SIG-M5 treated with dmso at 0.1 percent for 504 hours (cell line): ENCODE data around the gene PELI2.

ENCODE experiments used
- DNase-seq: peaks from one replicate; lab custom pipeline; 2025; ENCODE audit not compliant: unreplicated experiment; lab: John Stamatoyannopoulos, UW

Gene PELI2, protein sequence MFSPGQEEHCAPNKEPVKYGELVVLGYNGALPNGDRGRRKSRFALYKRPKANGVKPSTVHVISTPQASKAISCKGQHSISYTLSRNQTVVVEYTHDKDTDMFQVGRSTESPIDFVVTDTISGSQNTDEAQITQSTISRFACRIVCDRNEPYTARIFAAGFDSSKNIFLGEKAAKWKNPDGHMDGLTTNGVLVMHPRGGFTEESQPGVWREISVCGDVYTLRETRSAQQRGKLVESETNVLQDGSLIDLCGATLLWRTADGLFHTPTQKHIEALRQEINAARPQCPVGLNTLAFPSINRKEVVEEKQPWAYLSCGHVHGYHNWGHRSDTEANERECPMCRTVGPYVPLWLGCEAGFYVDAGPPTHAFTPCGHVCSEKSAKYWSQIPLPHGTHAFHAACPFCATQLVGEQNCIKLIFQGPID

DNA sequence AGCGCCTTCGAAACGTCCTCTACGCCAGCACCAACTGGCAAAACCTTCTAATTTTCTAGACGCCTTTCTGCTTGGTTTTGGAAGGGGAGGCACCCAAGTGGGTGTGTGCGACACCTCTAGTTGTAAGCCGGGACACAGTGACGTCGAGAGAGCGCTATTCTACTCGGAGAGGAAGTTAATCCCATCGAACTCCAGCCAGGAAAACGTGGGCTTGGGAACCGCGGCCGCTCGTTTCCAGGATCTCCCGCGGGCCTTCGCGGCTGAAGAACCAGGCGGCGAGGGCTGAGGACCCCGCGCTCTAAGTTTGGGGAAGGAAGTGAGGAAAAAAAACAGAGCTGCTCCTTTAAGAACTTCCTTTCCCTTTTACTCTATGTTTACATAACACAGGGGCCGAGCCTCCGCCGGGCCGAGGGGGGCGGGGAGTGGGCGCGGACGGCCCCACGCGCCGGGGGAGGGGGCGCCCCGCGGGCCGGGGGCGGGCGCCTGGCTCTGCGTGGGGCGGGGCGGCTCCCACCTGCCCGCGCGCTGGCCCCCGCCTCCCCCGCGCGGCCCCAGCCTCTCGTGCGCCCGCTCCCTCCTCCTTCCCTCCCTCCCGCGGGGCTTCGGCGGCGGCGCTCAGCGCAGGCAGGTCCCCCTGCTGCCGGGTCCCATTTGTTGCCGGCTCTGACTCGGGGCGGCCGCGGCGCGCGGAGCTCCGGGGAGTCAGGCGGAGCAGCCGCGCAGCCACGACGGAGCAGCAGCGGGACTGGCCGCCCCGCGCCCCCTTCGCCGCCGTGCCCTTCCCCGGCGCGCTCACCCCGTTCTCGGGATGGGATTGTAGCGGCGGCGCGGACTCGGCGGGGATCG is at the start of gene PELI2:
PELI2 (plus strand) TSS at position 647 of the 846 bp plus-strand sequence. CDS start 250 bp downstream, outside the sequence.
- DNase-seq, result peak; percentile 87

DNA sequence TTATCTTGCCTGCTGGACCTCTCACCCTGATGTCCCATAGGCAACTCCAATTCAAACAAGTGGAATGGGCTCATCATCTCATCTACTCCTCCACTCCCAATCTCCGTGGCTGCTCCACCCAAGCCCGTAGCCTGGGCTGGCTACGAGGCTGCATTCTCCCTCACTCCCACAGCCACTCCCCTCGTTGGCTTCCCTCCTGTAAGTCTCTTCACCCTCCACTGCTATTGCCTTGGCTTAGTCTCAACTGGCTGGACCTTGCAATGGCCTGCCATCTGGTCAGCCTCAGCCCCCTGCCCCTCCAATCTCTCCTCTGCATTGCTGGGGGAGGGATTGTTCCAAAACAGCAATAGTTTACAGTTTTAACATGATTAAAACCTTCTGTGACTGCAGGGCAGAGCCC is 44.4 kb upstream of the PELI2 start:
- DNase-seq, result no peak

DNA sequence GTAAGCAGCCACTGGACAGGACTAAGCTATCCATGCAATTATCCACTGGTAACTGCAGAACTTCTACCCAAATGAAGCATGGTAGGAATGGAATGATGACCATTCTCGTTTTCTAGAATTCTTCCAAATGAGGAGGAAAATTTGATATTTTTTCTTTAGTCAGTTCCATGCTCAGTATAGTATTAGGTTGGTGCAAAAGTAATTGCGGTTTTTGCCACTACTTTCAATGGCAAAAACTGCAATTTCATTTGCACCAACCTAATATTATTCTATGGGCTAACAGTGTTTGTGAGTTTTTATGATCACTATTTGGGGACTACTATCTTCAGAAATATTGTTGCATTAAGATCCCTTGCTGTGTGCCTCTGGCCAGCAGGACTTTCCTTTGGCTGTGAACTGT is 42.9 kb upstream of the PELI2 start:
- no peak for DNase-seq

DNA sequence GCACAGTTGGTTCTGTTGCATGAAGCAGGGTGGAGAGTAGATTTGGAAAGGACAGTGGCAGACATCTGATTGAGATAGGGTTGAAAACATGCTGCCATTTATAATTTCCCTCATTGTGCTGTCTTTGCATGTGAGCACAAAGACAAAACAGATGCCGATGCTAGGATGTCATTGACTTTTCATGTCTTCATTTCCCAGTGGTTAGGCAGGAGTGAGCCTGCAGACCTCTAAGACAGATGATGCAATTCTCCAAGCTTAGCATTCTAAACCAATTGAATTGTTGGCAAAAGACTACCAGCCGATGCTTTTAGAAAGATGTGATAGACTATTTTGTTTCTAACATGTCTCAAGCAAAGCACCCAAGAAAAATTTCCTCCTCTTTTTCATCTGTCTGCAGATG is 37.1 kb upstream of the PELI2 start:
- no peak for DNase-seq

DNA sequence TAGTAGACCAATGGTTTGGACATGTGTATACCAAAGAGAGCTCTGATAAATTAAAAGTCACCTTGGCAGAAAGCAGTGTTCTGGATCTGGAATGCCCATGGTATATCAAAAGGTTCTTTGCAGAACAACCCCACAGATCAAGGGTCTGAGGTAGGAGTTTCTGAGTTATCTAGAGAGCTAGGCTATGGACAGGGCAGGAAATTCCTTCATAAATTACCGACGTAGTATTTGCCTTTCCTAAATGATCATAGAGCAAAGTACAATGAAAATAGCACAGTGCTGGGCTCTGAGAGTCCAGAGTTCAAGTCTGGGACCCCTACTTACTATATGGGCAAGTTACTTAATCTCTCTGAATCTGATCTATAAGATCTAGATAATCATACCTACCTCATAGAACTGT is 35.3 kb upstream of the PELI2 start:
- no peak for DNase-seq

DNA sequence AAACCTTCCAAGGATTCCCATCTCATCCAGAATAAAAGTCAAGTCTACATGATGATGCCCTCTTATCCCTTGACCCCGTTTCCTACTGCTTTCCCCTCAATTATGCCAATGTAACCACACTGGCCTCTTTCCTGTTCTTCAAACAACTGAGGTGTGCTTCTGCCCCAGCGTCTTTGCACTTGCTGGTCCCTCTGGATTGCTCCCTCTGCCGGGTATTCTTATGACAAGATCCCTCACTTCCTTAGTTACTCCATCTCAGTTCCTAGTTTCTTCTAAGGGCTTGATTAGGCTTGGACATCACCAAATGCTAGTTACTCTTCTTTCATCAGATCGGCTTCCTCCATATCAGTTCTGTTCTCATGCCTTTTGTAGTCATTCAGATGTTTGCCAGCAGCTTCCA is 32.7 kb upstream of the PELI2 start:
- no peak for DNase-seq

DNA sequence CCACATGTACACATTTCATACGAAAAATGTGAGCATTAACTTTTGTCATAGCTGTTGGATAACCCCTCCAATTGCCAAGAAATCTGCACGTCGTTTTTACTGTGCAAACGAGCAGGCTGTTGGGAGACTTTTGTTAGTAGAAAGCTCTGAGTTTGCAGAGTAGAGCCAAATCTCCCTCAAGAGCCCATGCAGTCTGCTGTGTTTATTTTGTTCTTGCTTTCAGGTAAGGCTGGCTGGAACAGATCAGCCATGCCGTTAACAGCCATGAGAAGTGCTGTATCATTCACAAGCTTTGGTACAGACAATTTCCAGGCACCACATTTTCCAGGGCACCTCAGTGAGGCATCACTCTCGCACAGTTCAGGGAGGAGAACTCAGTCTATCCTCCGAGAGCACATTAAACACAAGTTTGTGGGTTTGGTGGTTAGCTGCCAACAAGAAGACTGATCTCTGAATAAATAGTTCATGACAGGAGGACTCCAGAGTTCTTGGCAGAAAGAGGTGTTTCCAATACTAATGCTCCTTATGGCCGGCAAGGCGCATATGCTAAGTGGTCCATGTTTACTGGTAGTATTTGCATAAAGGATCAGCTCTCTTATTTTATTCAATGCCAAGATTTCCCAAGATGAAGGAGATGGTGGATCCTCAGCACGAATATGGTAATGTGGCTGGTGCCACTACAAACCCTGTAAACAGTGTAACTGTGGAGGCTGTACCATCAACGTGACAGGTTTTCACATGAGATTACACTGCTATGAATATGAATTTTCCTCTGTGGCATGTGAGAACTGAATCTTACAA is 30.3 kb upstream of the PELI2 start:
- no peak for DNase-seq

DNA sequence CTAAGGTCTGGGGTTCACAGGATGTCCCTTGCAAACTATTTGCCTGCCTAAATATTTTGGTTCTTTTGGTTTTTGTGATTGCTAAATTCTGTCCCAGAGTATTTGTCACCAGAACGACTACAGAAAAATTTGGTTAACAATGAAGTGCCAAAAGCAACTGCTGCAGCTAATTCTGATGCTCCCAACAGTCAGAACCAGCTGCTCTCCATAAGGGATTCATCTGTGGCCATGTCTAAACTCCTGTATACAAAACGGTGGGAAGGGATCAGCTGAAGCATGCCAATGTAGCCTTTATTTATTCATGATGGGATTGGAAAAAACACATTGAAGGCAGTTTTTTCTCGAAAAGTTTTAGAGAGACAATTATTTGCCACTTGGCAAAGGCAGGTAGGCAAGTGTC is 29.3 kb upstream of the PELI2 start:
- no peak for DNase-seq

DNA sequence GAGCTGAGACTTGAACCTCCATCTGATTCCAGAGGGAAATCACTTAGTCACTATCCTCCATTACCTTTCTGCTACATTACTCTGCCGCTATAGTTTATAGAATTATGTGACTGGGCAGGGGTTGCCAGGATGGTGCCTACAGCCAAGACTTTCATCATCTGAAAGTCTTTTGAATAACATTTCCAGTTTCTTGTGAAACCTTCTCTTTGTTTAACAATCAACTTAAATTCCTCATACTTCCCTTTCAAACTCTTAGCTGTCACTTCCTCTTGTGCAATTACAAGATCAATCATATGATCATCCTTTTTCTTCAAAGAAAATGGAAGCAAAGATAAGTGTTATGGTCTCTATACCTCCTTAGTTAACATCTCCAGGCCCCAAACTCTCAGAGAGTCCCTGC is 25.4 kb upstream of the PELI2 start:
- peak; percentile 91 for DNase-seq

DNA sequence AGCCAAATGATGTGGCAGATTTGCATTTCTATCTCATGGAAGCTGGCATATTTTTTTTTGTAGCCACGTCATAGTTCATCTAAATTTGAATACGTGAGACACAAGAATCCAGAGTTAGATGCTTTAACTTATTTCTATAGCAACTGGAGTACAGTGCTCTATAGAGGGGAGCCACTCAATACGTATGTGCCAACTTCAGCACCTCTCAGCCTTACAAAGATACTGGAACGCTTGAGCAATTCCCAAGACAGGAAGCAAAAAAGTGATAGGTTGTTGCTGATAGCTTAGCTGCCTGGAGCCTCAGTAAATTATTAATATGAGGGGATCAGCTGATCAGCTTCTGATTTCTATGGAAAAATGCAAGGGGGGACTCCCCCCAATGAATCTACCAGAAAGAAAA is 24.1 kb upstream of the PELI2 start:
- DNase-seq, result no peak

DNA sequence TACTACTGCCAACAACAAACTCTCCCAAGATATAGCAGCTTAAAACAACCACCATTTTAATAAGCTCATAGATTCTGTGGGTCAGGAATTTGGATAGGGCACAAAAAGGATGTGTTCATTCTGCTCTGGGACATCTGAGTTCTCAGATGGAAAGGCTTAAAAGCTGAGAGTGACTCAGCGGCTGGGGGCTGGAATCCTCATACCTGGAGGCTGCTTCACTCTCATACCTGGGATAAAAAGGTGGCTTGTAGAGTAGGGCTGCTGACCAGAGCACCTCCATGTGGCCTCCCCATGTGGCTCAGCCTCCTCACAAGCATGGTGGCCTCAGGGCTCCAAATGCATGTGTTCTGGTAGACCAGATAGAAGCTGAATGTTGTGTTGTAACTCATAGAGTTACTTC is 20.2 kb upstream of the PELI2 start:
- no peak for DNase-seq

DNA sequence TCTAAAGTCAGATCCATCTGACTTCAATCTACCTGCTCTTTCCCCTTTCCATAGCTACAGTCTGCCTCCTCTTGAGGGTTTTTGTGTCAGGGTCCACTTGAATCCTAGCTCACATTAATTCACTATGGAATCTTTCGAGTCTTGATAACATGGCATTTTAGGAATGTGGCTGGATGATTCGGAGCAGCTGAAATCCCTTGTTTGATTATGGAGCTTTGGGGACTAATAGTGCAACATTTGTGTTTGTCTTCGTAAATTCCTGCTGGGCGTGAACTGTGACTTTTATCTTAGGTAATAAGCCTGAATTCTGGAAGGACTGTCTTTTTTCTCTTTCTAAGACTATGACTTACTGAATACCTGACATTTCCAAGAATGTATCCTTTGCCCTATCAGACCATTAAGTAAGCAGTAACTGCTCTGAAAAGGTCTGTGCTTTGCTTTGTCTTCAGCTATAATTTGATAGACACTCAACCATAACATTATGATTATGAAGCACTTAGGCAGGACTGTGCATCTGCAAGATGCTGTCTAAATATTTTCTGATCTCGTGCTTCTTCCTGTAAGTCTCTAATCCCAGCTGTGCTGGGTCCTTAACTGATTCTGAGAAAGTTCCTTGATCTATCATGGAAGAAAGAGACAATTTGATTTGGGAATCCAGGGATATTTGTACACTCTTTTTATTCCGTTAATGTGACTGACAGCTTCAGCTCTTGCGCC is 19.0 kb upstream of the PELI2 start:
- DNase-seq, result no peak

DNA sequence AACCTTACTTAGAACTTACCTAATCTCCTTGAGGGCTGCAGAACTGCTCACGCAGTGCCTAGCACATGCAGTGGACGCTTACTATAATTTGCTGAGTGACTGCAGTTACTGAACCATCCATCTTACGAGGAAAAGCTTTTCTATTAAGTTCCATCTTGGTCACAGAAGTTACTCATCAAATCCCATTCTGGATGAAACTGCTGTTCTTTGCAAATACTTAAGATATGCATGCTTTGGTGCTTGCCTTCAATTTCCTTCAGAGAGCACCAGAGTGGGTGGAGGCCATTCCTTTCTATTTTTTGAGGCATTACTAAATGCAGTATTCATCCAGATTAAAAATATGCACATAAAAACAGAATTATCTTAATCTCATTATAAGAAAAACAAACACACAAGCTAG is 17.7 kb upstream of the PELI2 start:
- DNase-seq, result no peak

DNA sequence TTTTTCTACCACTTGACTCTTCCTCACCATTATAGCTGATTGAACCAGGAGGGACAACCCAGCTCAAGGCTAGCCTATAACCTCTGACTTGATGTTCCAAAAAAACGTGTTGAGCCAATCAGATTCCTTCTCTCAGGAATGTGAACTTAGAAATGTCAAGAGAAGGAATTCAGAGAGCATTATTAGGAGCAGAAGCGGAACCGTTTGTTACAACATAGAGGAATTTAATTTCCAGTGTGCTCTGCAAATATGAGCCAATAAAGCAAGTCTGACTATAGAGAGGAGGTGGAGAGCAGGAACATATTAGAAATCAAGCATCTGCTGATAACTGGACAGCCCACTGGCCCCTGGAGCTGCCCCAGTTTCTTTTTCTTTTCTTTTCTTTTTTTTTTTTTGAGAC is 15.3 kb upstream of the PELI2 start:
- DNase-seq, result no peak

DNA sequence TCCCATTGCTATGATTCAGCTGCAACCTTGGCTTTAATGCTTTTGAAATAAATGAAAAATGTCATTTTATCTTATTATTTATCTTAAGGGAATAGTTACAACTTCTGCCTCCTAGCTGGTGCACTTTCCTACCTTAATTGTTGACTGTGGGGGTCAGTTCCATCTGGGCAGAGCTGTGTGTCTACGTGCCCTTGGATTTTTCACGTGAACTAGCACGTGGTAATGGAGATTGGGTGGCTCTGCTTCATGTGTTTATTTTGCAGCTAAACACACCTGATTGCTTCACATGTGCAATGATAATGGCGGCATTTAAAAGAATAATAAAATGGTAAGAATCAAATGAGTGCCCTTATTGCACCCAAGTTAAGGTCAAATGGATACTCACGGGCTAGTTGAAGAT is 10.6 kb upstream of the PELI2 start:
- no peak for DNase-seq

DNA sequence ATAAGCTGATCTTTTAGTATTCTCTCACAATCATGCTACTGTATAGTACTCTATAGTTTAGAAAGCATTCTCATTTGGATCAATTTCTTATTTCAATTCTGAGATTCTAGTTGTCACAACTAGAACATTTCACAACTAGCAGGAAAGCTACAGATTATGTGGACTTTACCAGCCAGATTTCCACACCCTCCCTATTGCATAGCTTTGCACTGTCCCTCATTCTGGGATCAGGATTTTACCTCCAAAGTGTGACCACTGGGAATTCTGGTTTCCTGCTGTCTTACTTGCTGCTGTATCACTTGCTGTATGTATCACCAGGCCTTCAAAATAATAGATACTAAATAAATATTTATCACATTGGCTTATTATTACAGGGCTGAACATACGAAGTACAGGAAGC is 10.2 kb upstream of the PELI2 start:
- no peak for DNase-seq

DNA sequence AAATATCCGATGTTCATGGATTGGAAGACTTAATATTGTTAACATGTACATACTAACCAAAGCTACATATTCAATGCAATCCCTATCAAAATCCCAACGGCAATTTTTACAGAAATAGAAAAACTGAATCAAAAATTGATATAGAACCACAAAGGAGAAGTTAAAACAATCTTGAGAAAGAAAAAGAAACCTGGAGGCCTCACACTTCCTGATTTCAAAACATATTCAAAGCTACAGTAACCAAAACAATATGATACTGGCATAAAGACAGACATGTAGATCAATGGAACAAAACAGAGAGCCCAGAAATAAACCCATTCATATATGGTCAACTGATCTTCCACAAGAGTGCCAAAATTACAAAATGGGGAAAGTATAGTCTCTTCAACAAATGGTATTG is 5.4 kb upstream of the PELI2 start:
- peak; percentile 36 for DNase-seq

DNA sequence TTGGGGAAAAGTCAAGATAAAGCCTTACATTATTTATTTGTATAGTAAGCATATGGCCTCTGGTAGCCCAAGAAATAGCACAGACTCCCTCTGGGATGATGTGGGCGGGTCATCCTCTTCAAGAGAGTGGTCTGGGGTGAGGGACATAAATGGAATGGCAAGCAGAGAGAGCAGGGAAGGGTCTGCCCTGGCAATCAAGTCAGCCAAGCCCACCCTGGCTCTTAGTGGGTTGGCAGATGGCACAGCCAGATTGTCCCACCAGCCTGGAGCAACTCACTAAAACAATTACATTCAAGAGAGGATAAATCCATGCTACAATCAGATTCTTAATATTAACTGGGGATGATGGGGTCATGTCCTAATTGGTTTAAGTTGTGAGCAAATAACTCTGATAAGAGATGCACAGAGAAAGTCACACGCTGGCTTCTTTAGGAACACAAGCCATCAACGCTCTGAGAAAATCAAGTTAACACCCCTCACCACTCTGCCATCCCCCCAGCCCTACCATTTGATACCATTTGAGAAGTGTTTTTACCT is 2.8 kb upstream of the PELI2 start:
- no peak for DNase-seq

DNA sequence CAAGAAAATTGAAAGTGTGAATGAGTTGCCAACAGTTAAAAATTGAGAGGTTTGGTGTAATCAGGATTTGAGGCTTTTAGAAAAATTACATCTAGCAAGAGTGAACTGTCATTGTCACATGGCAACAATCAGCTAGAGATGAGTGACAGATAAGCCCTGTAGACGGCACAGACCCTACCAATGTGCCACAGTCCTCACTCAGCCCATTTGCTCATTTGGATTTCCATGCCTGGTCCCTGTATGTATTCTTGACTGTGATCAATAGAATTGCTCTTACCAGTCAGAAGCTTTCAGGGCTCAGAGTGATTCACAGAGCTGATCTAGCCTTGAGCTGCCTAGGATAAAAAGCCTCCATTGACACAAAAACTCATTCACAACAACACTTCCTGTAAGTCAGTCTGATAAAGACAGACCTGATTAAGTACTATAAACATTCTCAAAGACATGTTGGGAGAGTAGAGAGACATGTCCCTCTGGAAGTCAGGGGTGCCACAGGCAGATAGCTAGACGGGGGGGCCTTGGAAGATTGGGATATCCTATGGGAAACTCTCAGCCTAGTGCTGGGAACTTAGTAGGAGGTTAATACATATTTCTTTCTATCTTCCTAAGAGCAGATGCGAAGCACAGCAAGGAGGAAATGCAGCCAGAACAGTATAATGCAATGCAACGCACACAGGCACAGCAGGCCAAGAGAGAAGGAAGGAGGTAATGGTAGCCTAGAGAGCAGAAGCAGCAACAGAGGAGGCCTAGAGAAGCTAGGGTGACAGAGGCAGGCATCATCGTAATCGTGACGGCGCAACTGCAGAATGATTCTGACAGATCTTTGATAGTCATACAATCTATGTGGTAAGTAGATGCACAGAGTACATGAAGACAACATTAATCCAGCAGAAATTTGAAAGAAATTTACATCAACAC is 2.0 kb upstream of the PELI2 start:
- no peak for DNase-seq
